Activated CD4-positive, alpha-beta T cell treated with anti-CD3 and anti-CD28 coated beads, Interleukin-2, amount 10 ng/mL, durations not matched to agents 7 days and 5 days (primary cell): ENCODE measurements around the gene WWOX. TPM values are rescaled to one million over a fixed set of nuclear protein-coding genes. Genes with fewer than 3 reads are reported as not detected.

Source experiments
- CTCF ChIA-PET: fragments of 350-600 bp; sonication (Branson Sonifier 250); formaldehyde crosslinking; loops from one replicate; lab custom pipeline; 2021; ENCODE audit warnings: antibody characterized with exemption; lab: Charles Lee
- POLR2A ChIA-PET: fragments of 350-600 bp; sonication (Branson Sonifier 250); formaldehyde crosslinking; loops from one replicate; lab custom pipeline; 2021; ENCODE audit warnings: antibody characterized with exemption; lab: Charles Lee
- DNase-seq: peaks from one replicate; pipeline ENCODE4 v3.0.0-alpha.2; 2020
- H3K27ac Mint-ChIP-seq: one replicate; pipeline ENCODE4 v1.8.0; 2021; ENCODE audit warnings: mild to moderate bottlenecking, moderate library complexity, mixed read lengths
- H3K27me3 Mint-ChIP-seq: one replicate; pipeline ENCODE4 v1.8.0; 2021; ENCODE audit warnings: mixed read lengths
- H3K36me3 Mint-ChIP-seq: one replicate; pipeline ENCODE4 v1.8.0; 2021; ENCODE audit warnings: low read depth, mixed read lengths
- H3K4me1 Mint-ChIP-seq: one replicate; pipeline ENCODE4 v1.8.0; 2021; ENCODE audit warnings: mixed read lengths
- H3K4me3 Mint-ChIP-seq: one replicate; pipeline ENCODE4 v1.8.0; 2021; ENCODE audit warnings: mild to moderate bottlenecking, moderate library complexity, mixed read lengths
- H3K9me3 Mint-ChIP-seq: one replicate; pipeline ENCODE4 v1.8.0; 2021; ENCODE audit warnings: mixed read lengths
- total RNA-seq, 2 experiments: library from RNA; stranded (reverse); gene quantifications; one replicate each; pipeline ENCODE4 v1.2.3, GENCODE V29; 2021

Gene WWOX
- total RNA-seq, 2 experiments from 2014 or later, result 22.2 to 28.9 TPM

DNA sequence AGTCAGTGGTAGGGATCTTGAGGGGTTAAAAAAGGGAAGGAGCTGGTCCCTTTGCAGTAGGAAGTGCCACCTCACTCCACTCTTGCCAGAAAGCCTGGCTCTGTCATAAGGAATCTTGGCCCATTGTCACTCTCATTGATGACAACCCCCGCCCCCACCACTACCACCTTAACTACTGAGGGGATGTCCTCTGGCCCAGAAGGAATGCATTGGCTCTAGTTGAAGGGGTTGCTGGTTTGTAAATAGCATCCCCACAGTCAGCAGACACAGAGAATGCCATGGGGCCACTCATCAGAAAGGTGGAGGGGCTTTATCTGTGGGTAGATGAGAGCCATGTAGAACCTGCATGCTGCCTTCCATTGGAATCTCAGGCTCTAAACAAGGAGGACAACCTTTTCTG is 316.2 kb downstream of the WWOX start:
- H3K27ac Mint-ChIP-seq, result no peak overlapping the region
- H3K4me1 Mint-ChIP-seq, result no peaks in the 10 kb centered on the region
- H3K27me3 Mint-ChIP-seq, result no peaks in the 10 kb centered on the region
- DNase-seq, result no peak
- H3K9me3 Mint-ChIP-seq, result peaks cover 25% of the 10 kb centered on the region
- ChIA-PET CTCF (no interaction called here), POLR2A (no interaction called here)
- H3K4me3 Mint-ChIP-seq, result no peak overlapping the region
- H3K36me3 Mint-ChIP-seq, result no peaks in the 10 kb centered on the region

DNA sequence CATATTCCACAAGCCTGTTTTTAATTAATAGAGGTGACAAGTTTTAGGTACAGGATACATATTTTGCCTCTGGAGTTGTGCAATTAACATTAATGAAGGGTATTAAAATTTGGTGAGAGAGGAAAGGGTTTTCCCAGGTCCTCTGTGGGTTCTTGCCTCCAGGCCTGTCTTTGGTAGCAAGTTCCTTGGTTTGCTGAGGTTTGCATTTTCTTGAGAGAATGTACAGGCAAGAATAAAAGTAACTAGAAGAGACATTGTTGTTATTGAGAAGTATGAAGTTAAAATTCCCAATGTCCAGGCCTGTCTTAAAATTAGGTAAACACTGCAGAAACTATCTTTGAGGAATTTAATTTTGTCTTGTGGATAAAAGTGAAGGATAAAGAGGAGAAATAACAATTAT is 316.9 kb downstream of the WWOX start:
- no peaks in the 10 kb centered on the region for H3K36me3 Mint-ChIP-seq
- CTCF ChIA-PET, result no interaction called here

DNA sequence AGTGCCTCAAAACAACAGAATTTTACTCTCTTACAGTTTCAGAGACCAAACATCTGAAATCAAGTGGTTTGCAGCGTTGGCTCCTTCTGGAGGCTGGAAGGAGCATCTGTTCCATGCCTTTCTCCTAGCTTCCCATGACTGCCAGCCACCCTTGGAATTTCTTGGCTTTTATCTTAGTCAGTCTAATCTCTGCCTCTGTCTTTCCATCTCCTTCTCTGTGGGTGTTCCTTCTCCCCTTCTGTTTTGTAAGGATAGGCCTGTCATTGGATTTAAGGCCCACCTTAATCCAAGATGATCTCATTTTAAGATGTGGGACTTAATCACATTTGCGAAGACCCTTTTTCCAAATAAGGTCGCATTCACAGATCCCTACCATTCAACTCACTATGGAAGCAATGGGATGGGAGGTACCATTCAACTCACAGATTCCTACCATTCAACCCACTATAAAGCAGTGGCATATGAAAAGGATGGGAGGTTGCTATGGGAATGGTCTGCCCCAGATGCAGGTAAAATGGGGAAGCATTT is 321.8 kb downstream of the WWOX start:
- Mint-ChIP-seq H3K27ac (no peak overlapping the region), H3K36me3 (no peaks in the 10 kb centered on the region), H3K27me3 (no peaks in the 10 kb centered on the region), H3K4me1 (no peaks in the 10 kb centered on the region), H3K4me3 (no peak overlapping the region), H3K9me3 (no peaks in the 10 kb centered on the region)
- no peak for DNase-seq
- ChIA-PET POLR2A (no interaction called here), CTCF (no interaction called here)

More for the DNA sequence above, 316.9 kb downstream of the WWOX start:
- Mint-ChIP-seq H3K4me1 (no peaks in the 10 kb centered on the region), H3K27ac (no peak overlapping the region), H3K27me3 (no peaks in the 10 kb centered on the region), H3K4me3 (no peak overlapping the region), H3K9me3 (peaks cover 23% of the 10 kb centered on the region)
- POLR2A ChIA-PET, result no interaction called here
- DNase-seq, result no peak

DNA sequence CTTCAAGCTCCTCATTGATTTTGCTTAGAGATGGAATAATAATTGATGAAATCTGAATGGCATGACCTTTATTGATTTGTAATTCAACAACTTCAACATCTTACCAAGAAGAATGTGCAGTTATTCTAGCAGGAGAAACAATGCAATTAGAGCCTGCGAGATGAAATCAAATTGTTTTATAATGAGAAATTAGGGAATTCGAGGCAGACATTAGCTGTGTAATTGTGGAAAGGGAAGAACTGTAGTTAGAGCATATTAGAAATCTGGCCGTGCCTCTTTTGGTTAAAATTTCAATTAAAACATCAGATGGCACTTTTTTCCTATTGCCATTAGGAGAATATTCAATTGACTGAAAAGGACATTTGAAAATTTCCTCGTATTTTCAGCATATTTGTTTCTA is 325.8 kb downstream of the WWOX start:
- no peak overlapping the region for H3K27ac Mint-ChIP-seq
- POLR2A ChIA-PET, result no interaction called here
- no peak for DNase-seq
- H3K4me3 Mint-ChIP-seq, result no peak overlapping the region
- CTCF ChIA-PET, result no interaction called here
- no peaks in the 10 kb centered on the region for H3K27me3 Mint-ChIP-seq
- H3K4me1 Mint-ChIP-seq, result no peaks in the 10 kb centered on the region
- no peaks in the 10 kb centered on the region for H3K36me3 Mint-ChIP-seq
- no peaks in the 10 kb centered on the region for H3K9me3 Mint-ChIP-seq

DNA sequence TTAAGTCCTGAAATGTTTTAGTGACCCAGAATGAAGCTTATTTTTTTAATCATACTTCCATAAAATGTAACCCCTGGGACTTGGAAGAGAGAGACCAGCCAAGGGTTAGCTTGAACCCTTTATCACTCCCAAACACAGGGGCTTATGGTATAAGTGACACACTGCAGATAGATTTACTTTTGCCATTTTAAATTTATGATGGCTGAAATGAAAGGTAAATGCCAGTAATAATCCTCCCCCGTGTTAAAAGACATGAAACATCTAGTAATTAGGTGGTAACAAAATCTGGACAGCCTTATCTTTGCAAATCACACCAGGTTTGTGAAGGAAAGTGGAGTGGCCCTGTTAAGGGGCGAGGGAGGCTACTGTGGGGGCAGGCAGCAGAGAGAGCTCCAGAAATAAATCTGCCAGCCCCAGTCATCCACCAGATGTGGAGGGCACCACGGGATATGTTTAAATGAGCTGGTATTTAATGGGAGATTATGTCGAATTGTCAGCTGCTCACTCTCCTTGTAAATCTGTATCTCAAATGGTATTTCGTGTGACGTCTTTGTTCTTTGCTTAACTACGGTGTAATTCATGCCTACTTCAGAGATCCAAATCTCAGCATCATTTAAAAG is 326.5 kb downstream of the WWOX start:
- H3K27ac Mint-ChIP-seq, result no peak overlapping the region
- no peaks in the 10 kb centered on the region for H3K36me3 Mint-ChIP-seq
- no peaks in the 10 kb centered on the region for H3K4me1 Mint-ChIP-seq
- ChIA-PET POLR2A (no interaction called here), CTCF (no interaction called here)
- no peak overlapping the region for H3K4me3 Mint-ChIP-seq
- no peak for DNase-seq
- H3K9me3 Mint-ChIP-seq, result no peaks in the 10 kb centered on the region
- no peaks in the 10 kb centered on the region for H3K27me3 Mint-ChIP-seq

DNA sequence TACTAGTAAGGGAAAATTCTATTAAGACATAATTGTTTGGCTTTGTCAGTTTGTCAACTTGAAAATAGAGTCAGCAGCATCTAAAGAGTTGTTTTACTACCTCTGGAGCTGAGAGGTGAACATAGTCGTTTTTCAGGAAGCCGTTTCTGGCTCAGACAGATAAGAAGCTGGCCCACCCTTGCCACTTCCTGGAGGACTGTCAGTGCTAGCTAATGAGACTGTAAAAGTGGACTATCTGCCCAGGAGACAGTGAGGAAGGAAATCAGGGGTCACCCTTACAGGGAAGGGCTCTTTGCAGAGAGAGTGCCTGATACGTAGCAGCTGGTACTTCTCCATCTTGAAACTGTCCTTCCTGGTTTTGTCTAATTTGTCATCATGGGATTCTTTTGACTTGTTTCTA is 328.7 kb downstream of the WWOX start:
- Mint-ChIP-seq H3K27me3 (no peaks in the 10 kb centered on the region), H3K4me3 (no peak overlapping the region), H3K9me3 (no peaks in the 10 kb centered on the region), H3K36me3 (no peaks in the 10 kb centered on the region), H3K27ac (no peak overlapping the region), H3K4me1 (no peaks in the 10 kb centered on the region)
- no peak for DNase-seq
- POLR2A ChIA-PET, result no interaction called here
- CTCF ChIA-PET, result no interaction called here

DNA sequence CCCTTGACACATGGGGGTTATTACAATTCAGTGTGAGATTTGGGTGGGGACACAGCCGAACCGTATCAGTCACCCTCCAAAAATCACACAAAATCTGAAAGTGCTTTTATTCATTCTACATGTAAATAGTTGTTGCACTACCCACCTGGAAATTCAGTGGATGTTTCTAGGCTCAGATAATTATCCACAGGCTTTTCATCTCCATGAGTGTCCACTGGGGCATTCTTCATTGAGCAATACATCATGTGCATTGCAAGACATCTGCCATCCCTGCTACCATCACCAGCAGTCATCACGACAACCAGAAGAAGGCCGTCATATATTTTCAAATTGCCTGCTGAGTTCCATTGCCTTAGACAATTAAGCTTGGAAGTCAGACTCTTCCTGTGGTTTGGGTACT is 330.8 kb downstream of the WWOX start:
- Mint-ChIP-seq H3K27ac (no peak overlapping the region), H3K36me3 (peaks cover 3% of the 10 kb centered on the region), H3K4me3 (no peak overlapping the region), H3K27me3 (no peaks in the 10 kb centered on the region), H3K4me1 (no peaks in the 10 kb centered on the region), H3K9me3 (no peaks in the 10 kb centered on the region)
- DNase-seq, result no peak
- CTCF ChIA-PET, result no interaction called here
- POLR2A ChIA-PET, result no interaction called here

DNA sequence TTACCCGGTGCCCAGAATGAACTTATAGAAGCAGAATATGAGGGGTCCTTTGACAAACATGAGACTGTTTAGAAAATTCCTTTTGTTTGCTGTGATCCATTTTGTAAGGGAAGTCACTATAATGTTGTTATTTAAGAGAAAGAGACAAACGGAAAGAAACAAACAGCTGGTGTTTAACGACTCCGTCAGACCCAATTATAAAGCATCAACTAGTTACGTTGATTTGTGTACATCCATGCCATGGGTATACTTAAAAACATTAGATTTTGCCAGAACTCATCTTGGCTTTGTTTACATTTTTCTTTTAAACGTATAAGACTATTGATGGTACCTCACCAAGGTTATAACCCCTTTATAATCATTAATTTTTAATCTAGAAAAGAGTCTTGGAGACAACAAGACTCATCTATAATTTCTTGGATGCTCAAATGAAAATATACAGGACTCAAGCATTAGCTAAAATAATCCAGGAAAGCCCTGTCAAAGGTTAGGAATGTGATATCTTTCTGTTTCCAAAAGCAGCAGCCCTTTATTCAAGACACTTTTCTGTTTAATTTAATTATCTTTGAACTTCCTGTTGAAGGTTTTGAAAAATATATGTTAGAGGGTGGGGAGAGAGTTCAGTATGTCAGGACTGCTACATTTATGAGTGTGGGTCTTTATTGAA is 331.7 kb downstream of the WWOX start:
- Mint-ChIP-seq H3K9me3 (no peaks in the 10 kb centered on the region), H3K27me3 (no peaks in the 10 kb centered on the region), H3K4me1 (no peaks in the 10 kb centered on the region), H3K36me3 (peaks cover 3% of the 10 kb centered on the region), H3K4me3 (no peak overlapping the region), H3K27ac (no peak overlapping the region)
- CTCF ChIA-PET, result interaction anchor here (0.9 kb wide), 1 partner anchor 161 kb away, joined by 3 read pairs; no protein-coding TSS in a partner anchor
- DNase-seq, result no peak
- POLR2A ChIA-PET, result no interaction called here

DNA sequence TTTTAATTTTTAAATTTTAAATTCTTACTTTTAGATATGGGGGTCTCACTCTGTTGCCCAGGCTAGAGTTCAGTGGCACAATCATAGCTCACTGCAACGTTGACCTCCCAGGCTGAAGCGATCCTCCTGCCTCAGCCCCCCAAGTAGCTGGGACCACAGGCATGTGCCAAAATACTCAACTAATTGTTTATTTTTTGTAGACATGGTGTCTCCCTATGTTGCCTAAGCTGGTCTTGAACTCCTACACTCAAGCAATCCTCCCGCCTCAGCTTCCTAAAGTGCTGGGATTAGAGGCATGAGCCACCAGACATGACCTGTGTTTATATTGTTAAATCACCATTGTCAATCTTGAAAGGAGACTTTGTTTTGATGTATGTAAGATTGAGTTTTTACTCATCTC is 332.2 kb downstream of the WWOX start:
- H3K4me1 Mint-ChIP-seq, result no peaks in the 10 kb centered on the region
- H3K4me3 Mint-ChIP-seq, result no peak overlapping the region
- CTCF ChIA-PET, result no interaction called here
- peaks cover 3% of the 10 kb centered on the region for H3K36me3 Mint-ChIP-seq
- H3K9me3 Mint-ChIP-seq, result no peaks in the 10 kb centered on the region
- no peak for DNase-seq
- POLR2A ChIA-PET, result no interaction called here
- no peak overlapping the region for H3K27ac Mint-ChIP-seq
- H3K27me3 Mint-ChIP-seq, result no peaks in the 10 kb centered on the region

DNA sequence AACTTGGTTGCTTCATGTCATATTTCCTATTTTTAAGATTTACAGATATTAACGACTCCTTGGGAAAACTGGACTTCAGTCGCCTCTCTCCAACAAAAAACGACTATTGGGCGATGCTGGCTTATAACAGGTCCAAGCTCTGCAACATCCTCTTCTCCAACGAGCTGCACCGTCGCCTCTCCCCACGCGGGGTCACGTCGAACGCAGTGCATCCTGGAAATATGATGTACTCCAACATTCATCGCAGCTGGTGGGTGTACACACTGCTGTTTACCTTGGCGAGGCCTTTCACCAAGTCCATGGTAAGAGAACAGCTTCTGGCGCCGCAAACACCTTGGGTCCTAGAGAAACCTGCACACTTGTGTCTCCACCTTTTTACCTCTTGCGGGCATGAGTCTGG is 333.0 kb downstream of the WWOX start:
- Mint-ChIP-seq H3K27me3 (no peaks in the 10 kb centered on the region), H3K4me1 (no peaks in the 10 kb centered on the region), H3K36me3 (peaks cover 3% of the 10 kb centered on the region), H3K9me3 (no peaks in the 10 kb centered on the region), H3K4me3 (no peak overlapping the region), H3K27ac (no peak overlapping the region)
- CTCF ChIA-PET, result no interaction called here
- no peak for DNase-seq
- POLR2A ChIA-PET, result no interaction called here

DNA sequence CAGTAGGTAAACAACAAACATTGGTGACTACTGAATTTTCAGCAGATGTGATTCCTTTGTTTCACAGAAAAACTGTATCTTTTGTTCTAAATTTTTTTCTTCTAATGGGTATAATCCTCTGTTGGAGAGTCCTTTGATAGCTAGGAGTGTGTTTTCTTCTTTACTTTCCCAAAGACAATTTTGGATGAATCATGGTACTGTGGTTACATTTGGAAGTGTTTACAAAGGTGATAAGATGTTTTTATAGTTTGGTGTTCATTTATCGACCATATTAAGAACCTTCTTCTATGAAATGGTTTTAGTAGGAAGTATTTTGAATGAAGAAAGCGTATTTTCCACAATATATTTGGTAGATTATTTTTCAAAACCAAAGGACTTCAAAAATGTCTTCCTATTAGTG is 333.7 kb downstream of the WWOX start:
- Mint-ChIP-seq H3K27ac (no peak overlapping the region), H3K27me3 (no peaks in the 10 kb centered on the region), H3K9me3 (no peaks in the 10 kb centered on the region), H3K4me1 (no peaks in the 10 kb centered on the region), H3K4me3 (no peak overlapping the region), H3K36me3 (peaks cover 3% of the 10 kb centered on the region)
- POLR2A ChIA-PET, result no interaction called here
- CTCF ChIA-PET, result no interaction called here
- no peak for DNase-seq

DNA sequence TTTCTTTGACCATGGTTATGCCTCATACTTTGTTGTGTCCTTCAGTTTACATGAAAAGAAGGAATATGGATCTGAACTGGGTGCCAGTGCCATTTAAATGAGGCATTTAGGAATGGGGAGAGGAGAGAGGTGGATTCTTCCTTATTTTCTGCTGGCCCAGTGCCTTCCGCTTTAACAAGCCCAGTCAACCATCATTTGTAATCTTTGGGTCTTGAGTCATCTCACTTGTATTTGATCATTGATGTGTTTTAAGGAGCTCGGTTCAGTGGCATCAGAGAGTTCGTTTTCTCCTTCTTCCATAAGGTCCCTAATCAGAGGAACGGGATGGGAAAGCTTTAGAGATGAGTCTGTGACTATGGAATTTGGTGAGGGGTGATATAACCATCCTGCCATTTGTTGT is 334.9 kb downstream of the WWOX start:
- DNase-seq, result no peak
- Mint-ChIP-seq H3K27ac (no peak overlapping the region), H3K4me1 (no peaks in the 10 kb centered on the region), H3K27me3 (no peaks in the 10 kb centered on the region), H3K36me3 (peaks cover 3% of the 10 kb centered on the region), H3K4me3 (no peak overlapping the region), H3K9me3 (no peaks in the 10 kb centered on the region)
- CTCF ChIA-PET, result no interaction called here
- POLR2A ChIA-PET, result no interaction called here

DNA sequence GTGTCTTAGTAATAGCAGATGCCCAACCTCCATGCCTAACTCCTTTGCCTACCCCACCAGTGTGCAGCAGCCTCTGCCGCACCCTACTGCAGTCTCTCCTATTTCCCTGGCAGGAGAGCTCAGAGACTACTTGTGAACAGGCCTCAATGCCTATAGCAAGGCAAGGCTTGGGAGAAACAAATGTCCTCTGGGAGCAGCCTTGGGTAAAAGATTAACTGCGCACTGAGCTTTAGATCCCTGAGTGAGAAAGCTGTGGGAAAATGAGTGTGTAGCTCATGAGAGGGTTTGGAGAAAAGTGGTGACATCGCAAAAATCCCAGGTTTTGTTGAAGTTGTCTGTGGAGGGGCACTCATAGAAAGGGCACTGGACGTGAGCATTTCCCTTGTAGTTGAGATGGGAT is 335.8 kb downstream of the WWOX start:
- no peak overlapping the region for H3K27ac Mint-ChIP-seq
- no peaks in the 10 kb centered on the region for H3K9me3 Mint-ChIP-seq
- H3K27me3 Mint-ChIP-seq, result no peaks in the 10 kb centered on the region
- DNase-seq, result no peak
- H3K36me3 Mint-ChIP-seq, result peaks cover 3% of the 10 kb centered on the region
- H3K4me3 Mint-ChIP-seq, result no peak overlapping the region
- CTCF ChIA-PET, result no interaction called here
- POLR2A ChIA-PET, result no interaction called here
- no peaks in the 10 kb centered on the region for H3K4me1 Mint-ChIP-seq

DNA sequence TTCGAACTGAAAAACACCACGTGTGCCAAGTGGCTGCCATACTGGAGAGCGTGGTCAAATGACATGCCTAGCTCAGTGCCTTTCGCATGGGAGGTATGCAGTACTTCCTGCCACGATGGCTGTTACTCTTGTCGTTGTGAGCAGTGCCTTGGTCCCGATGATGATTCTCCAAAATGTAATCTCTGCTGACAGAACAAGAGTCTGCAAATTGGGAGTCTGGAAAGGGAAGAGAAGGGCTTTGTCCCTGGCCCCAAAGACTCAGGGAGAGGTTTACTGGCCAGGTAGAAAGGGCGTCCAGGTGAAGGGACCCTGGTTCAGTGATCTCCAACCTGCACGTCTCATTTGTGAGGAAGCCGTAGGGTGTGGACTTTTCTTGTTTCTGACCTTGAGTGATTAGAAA is 336.6 kb downstream of the WWOX start:
- no peaks in the 10 kb centered on the region for H3K4me1 Mint-ChIP-seq
- ChIA-PET CTCF (no interaction called here), POLR2A (no interaction called here)
- H3K36me3 Mint-ChIP-seq, result peaks cover 3% of the 10 kb centered on the region
- no peaks in the 10 kb centered on the region for H3K27me3 Mint-ChIP-seq
- DNase-seq, result no peak
- H3K4me3 Mint-ChIP-seq, result no peak overlapping the region
- H3K9me3 Mint-ChIP-seq, result no peaks in the 10 kb centered on the region
- no peak overlapping the region for H3K27ac Mint-ChIP-seq
